ENCODE measurements around the gene TBRG4.

Gene TBRG4

GRCh38 chr7:45088146-45088701, 23.3 kb downstream of the TBRG4 start:
- no peaks in the 10 kb centered on the region for H3K9me3 ChIP-seq (ENCODE audit: insufficient read depth, low read depth, low read length)
- H4K20me1 ChIP-seq (ENCODE audit: insufficient read depth, low read length, poor library complexity, severe bottlenecking), result no peaks in the 10 kb centered on the region
- TF ChIP-seq EZH2phosphoT487 (IDR thresholded peaks at IDR 0.05; ENCODE audit: borderline replicate concordance), result no peak
- TF ChIP-seq CTCF (conservative IDR thresholded peaks at IDR 0.05; ENCODE audit: low read length), result no peak
- no peaks in the 10 kb centered on the region for H3K4me1 ChIP-seq (ENCODE audit: insufficient read depth, low read length, poor library complexity, severe bottlenecking)
- no peak overlapping the region for H2AFZ ChIP-seq (ENCODE audit: low read length)
- no peak overlapping the region for H3K9ac ChIP-seq (ENCODE audit: low read depth, low read length, poor library complexity, severe bottlenecking)
- no peak overlapping the region for H3K4me2 ChIP-seq (ENCODE audit: low read depth, low read length, poor library complexity, severe bottlenecking)
- no peaks in the 10 kb centered on the region for H3K36me3 ChIP-seq (ENCODE audit: insufficient read depth, low read length)
- H3K27me3 ChIP-seq (ENCODE audit: insufficient read depth, low read length, poor library complexity, severe bottlenecking), result no peaks in the 10 kb centered on the region
- no peaks in the 10 kb centered on the region for H3F3A ChIP-seq (ENCODE audit: low read depth)
- H3K79me2 ChIP-seq (ENCODE audit: insufficient read depth, low read length), result no peaks in the 10 kb centered on the region
- no peak overlapping the region for H3K4me3 ChIP-seq (ENCODE audit: low read length, poor library complexity, severe bottlenecking)
- H3K9me2 ChIP-seq (replicated peaks; ENCODE audit: low read depth, low read length), result no peaks in the 10 kb centered on the region

- Histone ChIP-seq H3K79me2 (ENCODE audit: insufficient read depth, low read length) (no peaks in the 10 kb centered on the region), H2AFZ (ENCODE audit: low read length) (no peak overlapping the region), H4K20me1 (ENCODE audit: insufficient read depth, low read length, poor library complexity, severe bottlenecking) (no peaks in the 10 kb centered on the region), H3K9me2 (replicated peaks; ENCODE audit: low read depth, low read length) (no peaks in the 10 kb centered on the region), H3K4me3 (ENCODE audit: low read length, poor library complexity, severe bottlenecking) (no peak overlapping the region), H3K27me3 (ENCODE audit: insufficient read depth, low read length, poor library complexity, severe bottlenecking) (no peaks in the 10 kb centered on the region), H3K4me1 (ENCODE audit: insufficient read depth, low read length, poor library complexity, severe bottlenecking) (no peaks in the 10 kb centered on the region), H3K36me3 (ENCODE audit: insufficient read depth, low read length) (no peaks in the 10 kb centered on the region), H3F3A (ENCODE audit: low read depth) (no peaks in the 10 kb centered on the region), H3K4me2 (ENCODE audit: low read depth, low read length, poor library complexity, severe bottlenecking) (no peak overlapping the region), H3K9me3 (ENCODE audit: insufficient read depth, low read depth, low read length) (no peaks in the 10 kb centered on the region), H3K9ac (ENCODE audit: low read depth, low read length, poor library complexity, severe bottlenecking) (no peak overlapping the region)
- TF ChIP-seq CTCF (conservative IDR thresholded peaks at IDR 0.05; ENCODE audit: low read length) (no peak), EZH2phosphoT487 (IDR thresholded peaks at IDR 0.05; ENCODE audit: borderline replicate concordance) (no peak)
These were observed 24.0 kb downstream of the TBRG4 start for GRCh38 chr7:45087301-45088145.

GRCh38 chr7:45086331-45087065, 25.0 kb downstream of the TBRG4 start:
- Histone ChIP-seq H3K36me3 (ENCODE audit: insufficient read depth, low read length) (no peaks in the 10 kb centered on the region), H3K4me1 (ENCODE audit: insufficient read depth, low read length, poor library complexity, severe bottlenecking) (no peaks in the 10 kb centered on the region), H3K4me3 (ENCODE audit: low read length, poor library complexity, severe bottlenecking) (no peak overlapping the region), H3K9me2 (replicated peaks; ENCODE audit: low read depth, low read length) (no peaks in the 10 kb centered on the region), H3K79me2 (ENCODE audit: insufficient read depth, low read length) (no peaks in the 10 kb centered on the region), H3K9me3 (ENCODE audit: insufficient read depth, low read depth, low read length) (no peaks in the 10 kb centered on the region), H3K4me2 (ENCODE audit: low read depth, low read length, poor library complexity, severe bottlenecking) (no peak overlapping the region), H3K27me3 (ENCODE audit: insufficient read depth, low read length, poor library complexity, severe bottlenecking) (no peaks in the 10 kb centered on the region), H3K9ac (ENCODE audit: low read depth, low read length, poor library complexity, severe bottlenecking) (no peak overlapping the region), H2AFZ (ENCODE audit: low read length) (no peak overlapping the region), H3F3A (ENCODE audit: low read depth) (no peaks in the 10 kb centered on the region), H4K20me1 (ENCODE audit: insufficient read depth, low read length, poor library complexity, severe bottlenecking) (no peaks in the 10 kb centered on the region)
- TF ChIP-seq EZH2phosphoT487 (IDR thresholded peaks at IDR 0.05; ENCODE audit: borderline replicate concordance) (no peak), CTCF (conservative IDR thresholded peaks at IDR 0.05; ENCODE audit: low read length) (no peak)

Measured in Loucy (cell line).